Cardiac muscle cell (in vitro differentiated cells and primary cell): Measurements from ENCODE around the gene ABCB6. TPM values are rescaled to one million over a fixed set of nuclear protein-coding genes. Genes with fewer than 3 reads are reported as not detected.

Source experiments
- DNase-seq, 2 donors: peaks; one replicate each; pipeline versions ENCODE4 v3.0.0 to v3.0.0-alpha.2; 2010 to 2017; ENCODE audit warnings: low read depth in 1 of 2, low spot score in 1 of 2
- H3K27ac ChIP-seq: fragments of 200-600 bp; sonication (generic); 2 replicates; pipeline ENCODE4 v1.5.1; 2016
- H3K27me3 ChIP-seq: fragments of 200-600 bp; sonication (generic); 2 replicates; pipeline ENCODE4 v1.6.0; 2016; ENCODE audit warnings: control low read depth
- H3K36me3 ChIP-seq: fragments of 200-600 bp; sonication (generic); 2 replicates; pipeline ENCODE4 v1.5.1; 2016; ENCODE audit warnings: control low read depth
- H3K4me1 ChIP-seq: fragments of 200-600 bp; sonication (generic); 2 replicates; pipeline ENCODE4 v1.8.1; 2017; ENCODE audit warnings: low read depth, mild to moderate bottlenecking, mixed run types
- H3K4me3 ChIP-seq: fragments of 200-600 bp; sonication (generic); 2 replicates; pipeline ENCODE4 v1.5.1; 2016; ENCODE audit warnings: mild to moderate bottlenecking
- H3K9me3 ChIP-seq: fragments of 200-600 bp; sonication (generic); 2 replicates; pipeline ENCODE4 v1.5.1; 2017; ENCODE audit warnings: low read depth, mild to moderate bottlenecking, control low read depth
- CTCF ChIP-seq: IDR thresholded peaks from 2 replicates; pipeline ENCODE4 v1.5.1; 2012; ENCODE audit warnings: low read depth, mild to moderate bottlenecking, low read length
- polyA plus RNA-seq: library from polyadenylated mRNA; unstranded; fragments of >200 nt; fragmentation: Nextera tagmentation; extraction: Ambion mirVana; gene quantifications from 2 replicates; pipeline ENCODE4 v1.2.1, GENCODE V29; 2016
- total RNA-seq: library from RNA; depleted of rRNA; stranded (reverse); fragments of >200 nt; gene quantifications from 2 replicates; pipeline ENCODE4 v1.2.3, GENCODE V29; 2016

ABCB6 gene
- total and polyA plus RNA-seq, 2 experiments from 2014 or later = 9.6 to 32.9 TPM

GRCh38 chr2:219213486-219214071 is 5.2 kb downstream of the ABCB6 start:
- Histone ChIP-seq H3K4me1 (peaks cover 6% of the 10 kb centered on the region), H3K4me3 (no peak overlapping the region), H3K9me3 (no peaks in the 10 kb centered on the region), H3K27ac (no peak overlapping the region), H3K27me3 (no peaks in the 10 kb centered on the region), H3K36me3 (peaks cover 4% of the 10 kb centered on the region)
- no peak for TF ChIP-seq CTCF
- no peak for DNase-seq

- Histone ChIP-seq H3K4me1 (peaks cover 6% of the 10 kb centered on the region), H3K4me3 (no peak overlapping the region), H3K9me3 (no peaks in the 10 kb centered on the region), H3K27ac (no peak overlapping the region), H3K27me3 (no peaks in the 10 kb centered on the region), H3K36me3 (peaks cover 8% of the 10 kb centered on the region)
- DNase-seq = no peak
- no peak for TF ChIP-seq CTCF
Measured at GRCh38 chr2:219213026-219213415, 5.7 kb downstream of the ABCB6 start.

GRCh38 chr2:219210886-219211362 is 7.8 kb downstream of the ABCB6 start:
- H3K27me3 ChIP-seq = no peaks in the 10 kb centered on the region
- peaks cover 8% of the 10 kb centered on the region for H3K36me3 ChIP-seq
- no peaks in the 10 kb centered on the region for H3K9me3 ChIP-seq
- DNase-seq = no peak
- no peak overlapping the region for H3K4me3 ChIP-seq
- H3K27ac ChIP-seq = no peak overlapping the region
- no peak for TF ChIP-seq CTCF
- H3K4me1 ChIP-seq = no peaks in the 10 kb centered on the region

GRCh38 chr2:219210196-219210885 is 8.4 kb downstream of the ABCB6 start:
- no peak for TF ChIP-seq CTCF
- H3K27me3 ChIP-seq = no peaks in the 10 kb centered on the region
- H3K9me3 ChIP-seq = no peaks in the 10 kb centered on the region
- no peak overlapping the region for H3K4me3 ChIP-seq
- DNase-seq = no peak
- H3K36me3 ChIP-seq = peaks cover 8% of the 10 kb centered on the region
- H3K4me1 ChIP-seq = no peaks in the 10 kb centered on the region
- no peak overlapping the region for H3K27ac ChIP-seq

- Histone ChIP-seq H3K27me3 (no peaks in the 10 kb centered on the region), H3K27ac (no peak overlapping the region), H3K9me3 (no peaks in the 10 kb centered on the region), H3K4me3 (no peak overlapping the region), H3K4me1 (no peaks in the 10 kb centered on the region), H3K36me3 (peaks cover 8% of the 10 kb centered on the region)
- no peak for DNase-seq
- TF ChIP-seq CTCF = no peak
Measured at GRCh38 chr2:219209236-219210195, 9.2 kb downstream of the ABCB6 start.
